Trophoblast cell (in vitro differentiated cells and primary cell): ENCODE data around the gene SAPCD2. TPM values are rescaled to one million over a fixed set of nuclear protein-coding genes. Genes with fewer than 3 reads are reported as not detected.
A peak's percentile ranks its signal among the peaks of the same experiment; 100 is the strongest.
"Not testable (repeated sequence)": the region's sequence is repeated elsewhere in the genome, so short reads cannot be mapped to it uniquely, and the experiment has no call there.

Experiments
- DNase-seq, 2 donors: peaks; one replicate each; pipeline ENCODE4 v3.0.0-alpha.2; 2016
- H2AFZ ChIP-seq: 2 replicates; pipeline ENCODE4 v1.6.1; 2013; ENCODE audit warnings: low read length, moderate library complexity, mild to moderate bottlenecking; ENCODE audit not compliant: insufficient read depth, poor library complexity
- H2AK5ac ChIP-seq: 2 replicates; pipeline ENCODE4 v1.6.1; 2013; ENCODE audit warnings: mild to moderate bottlenecking, low read length
- H2BK120ac ChIP-seq: 2 replicates; pipeline ENCODE4 v1.6.1; 2013; ENCODE audit warnings: low read length, mild to moderate bottlenecking, moderate library complexity; ENCODE audit not compliant: insufficient read depth, poor library complexity
- H2BK12ac ChIP-seq: 2 replicates; pipeline ENCODE4 v1.6.1; 2013; ENCODE audit warnings: mild to moderate bottlenecking, low read length, moderate library complexity
- H2BK5ac ChIP-seq: 2 replicates; pipeline ENCODE4 v1.6.1; 2013; ENCODE audit warnings: low read length, low read depth, moderate library complexity, mild to moderate bottlenecking; ENCODE audit not compliant: poor library complexity
- H3K14ac ChIP-seq: 2 replicates; pipeline ENCODE4 v1.6.1; 2013; ENCODE audit warnings: mild to moderate bottlenecking, low read length
- H3K18ac ChIP-seq: 2 replicates; pipeline ENCODE4 v1.6.1; 2013; ENCODE audit warnings: mild to moderate bottlenecking, low read length
- H3K23ac ChIP-seq: 2 replicates; pipeline ENCODE4 v1.6.1; 2013; ENCODE audit warnings: low read length
- H3K27ac ChIP-seq: 2 replicates; pipeline ENCODE4 v1.5.1; 2013; ENCODE audit warnings: low read depth, mild to moderate bottlenecking, inconsistent platforms, low read length, moderate library complexity
- H3K27me3 ChIP-seq: 2 replicates; pipeline ENCODE4 v1.6.1; 2013; ENCODE audit warnings: inconsistent platforms, mild to moderate bottlenecking, low read length, moderate library complexity; ENCODE audit not compliant: insufficient read depth
- H3K36me3 ChIP-seq, 2 experiments: 1 replicate in 1 of 2; 2 replicates in 1 of 2; pipeline ENCODE4 v1.6.1; 2013; ENCODE audit warnings: low read length in 2 of 2, mild to moderate bottlenecking in 2 of 2, moderate library complexity in 1 of 2; ENCODE audit not compliant: insufficient read depth in 2 of 2, control insufficient read depth in 1 of 2
- H3K4ac ChIP-seq: 2 replicates; pipeline ENCODE4 v1.6.1; 2013; ENCODE audit warnings: low read depth, mild to moderate bottlenecking, low read length, moderate library complexity
- H3K4me1 ChIP-seq, 2 experiments: 1 replicate in 1 of 2; 2 replicates in 1 of 2; pipeline ENCODE4 v1.6.1; 2013; ENCODE audit warnings: low read length in 2 of 2, mild to moderate bottlenecking in 2 of 2, moderate library complexity in 1 of 2; ENCODE audit not compliant: insufficient read depth in 2 of 2, control insufficient read depth in 1 of 2
- H3K4me2 ChIP-seq: 2 replicates; pipeline ENCODE4 v1.6.1; 2013; ENCODE audit warnings: inconsistent platforms, mild to moderate bottlenecking, low read length, moderate library complexity
- H3K4me3 ChIP-seq: 2 replicates; pipeline ENCODE4 v1.5.1; 2013; ENCODE audit warnings: mild to moderate bottlenecking, low read depth, low read length, inconsistent platforms
- H3K79me1 ChIP-seq: one replicate; pipeline ENCODE4 v1.6.1; 2013; ENCODE audit warnings: low read length
- H3K79me2 ChIP-seq: 2 replicates; pipeline ENCODE4 v1.6.1; 2013; ENCODE audit warnings: low read length, mild to moderate bottlenecking; ENCODE audit not compliant: control insufficient read depth, insufficient read depth, poor library complexity
- H3K9ac ChIP-seq: 2 replicates; pipeline ENCODE4 v1.6.1; 2013; ENCODE audit warnings: mild to moderate bottlenecking, low read length
- H3K9me3 ChIP-seq: 2 replicates; pipeline ENCODE4 v1.6.1; 2013; ENCODE audit warnings: low read depth, mild to moderate bottlenecking, control low read depth, inconsistent platforms, low read length; ENCODE audit not compliant: insufficient read depth
- H4K12ac ChIP-seq: 2 replicates; pipeline ENCODE4 v1.6.1; 2013; ENCODE audit warnings: low read depth, mild to moderate bottlenecking, low read length, moderate library complexity
- H4K8ac ChIP-seq: 2 replicates; pipeline ENCODE4 v1.6.1; 2013; ENCODE audit warnings: low read depth, mild to moderate bottlenecking, low read length, moderate library complexity
- H4K91ac ChIP-seq: one replicate; pipeline ENCODE4 v1.6.1; 2013; ENCODE audit warnings: low read depth, mild to moderate bottlenecking, low read length, moderate library complexity
- WGBS: extraction: QIAGEN DNeasy Blood & Tissue Kit; methylation state at CpG from one replicate; pipeline ENCODE4 v1.1.7; 2013; ENCODE audit warnings: missing lambda C conversion rate; ENCODE audit not compliant: insufficient read length, insufficient coverage; ENCODE audit errors: extremely low coverage; 5-methylcytosine and 5-hydroxymethylcytosine counted together
- polyA plus RNA-seq: library from polyadenylated mRNA; stranded (reverse); fragments of 200-250 nt; gene quantifications from 2 replicates; pipeline ENCODE4 v1.2.3, GENCODE V29; 2013

Gene SAPCD2
- polyA plus RNA-seq: 9.0 and 9.1 TPM in 2 replicates

GRCh38 chr9:137070201-137070905 lies at the start of gene SAPCD2:
Gene SAPCD2, minus strand, starts transcription at chr9:137070557. Its CDS starts 97 bp downstream, at chr9:137070460.
- Histone ChIP-seq H3K79me1 (peaks cover 2% of the 10 kb centered on the region), H3K36me3 (peaks cover 0 to 2% of the 10 kb centered on the region in 2 experiments), H3K79me2 (no peaks in the 10 kb centered on the region), H4K12ac (peak within 1 kb of the TSS; percentile 56), H3K27me3 (no peaks in the 10 kb centered on the region), H2BK5ac (no peak within 1 kb of the TSS), H3K4ac (no peak within 1 kb of the TSS), H3K27ac (no peak within 1 kb of the TSS), H2AFZ (peak within 1 kb of the TSS; percentile 74), H3K4me2 (peak within 1 kb of the TSS; percentile 82), H3K4me1 (peaks cover 10 to 18% of the 10 kb centered on the region in 2 experiments), H3K4me3 (peak within 1 kb of the TSS; percentile 74), H3K9ac (no peak within 1 kb of the TSS), H3K14ac (peak within 1 kb of the TSS; percentile 16), H3K23ac (no peak within 1 kb of the TSS), H3K9me3 (no peaks in the 10 kb centered on the region), H2AK5ac (no peak within 1 kb of the TSS), H3K18ac (peak within 1 kb of the TSS; percentile 32), H4K8ac (peak within 1 kb of the TSS; percentile 64), H4K91ac (peak within 1 kb of the TSS; percentile 58), H2BK120ac (no peak within 1 kb of the TSS), H2BK12ac (peak within 1 kb of the TSS; percentile 14)
- WGBS: no CpG with 5 or more reads among the region's 74 CpGs
- DNase-seq: peak; percentile 89 to 92

- not testable (repeated sequence) for H3K9me3 ChIP-seq, H2BK12ac ChIP-seq, H2BK5ac ChIP-seq, H3K18ac ChIP-seq, H3K4ac ChIP-seq, H3K4me3 ChIP-seq, H4K8ac ChIP-seq, H3K23ac ChIP-seq, H3K14ac ChIP-seq, H2AFZ ChIP-seq, H3K4me2 ChIP-seq, H4K12ac ChIP-seq, H3K79me1 ChIP-seq, H2BK120ac ChIP-seq, H3K9ac ChIP-seq, H2AK5ac ChIP-seq, H3K36me3 ChIP-seq, H3K27ac ChIP-seq, H4K91ac ChIP-seq, H3K79me2 ChIP-seq, H3K4me1 ChIP-seq
- WGBS: no CpG with 5 or more reads among the region's 12 CpGs
- peak; percentile 48 to 57 for DNase-seq
- H3K27me3 ChIP-seq: peaks cover 24% of the 10 kb centered on the region
Observed at GRCh38 chr9:137118092-137118603, 47.8 kb upstream of the SAPCD2 start.

- no peak overlapping the region for H3K4ac ChIP-seq
- WGBS: no CpG with 5 or more reads among the region's 15 CpGs
Observed at GRCh38 chr9:137117269-137117731, 46.9 kb upstream of the SAPCD2 start.

GRCh38 chr9:137116728-137117127 lies 46.4 kb upstream of the SAPCD2 start:
- no CpG with 5 or more reads among the region's 17 CpGs for WGBS
- H2AFZ ChIP-seq: no peak overlapping the region
- no peak overlapping the region for H4K91ac ChIP-seq
- peak; percentile 95 to 97 for DNase-seq
- no peak overlapping the region for H2BK120ac ChIP-seq
- peaks cover 24% of the 10 kb centered on the region for H3K27me3 ChIP-seq
- no peaks in the 10 kb centered on the region for H3K79me1 ChIP-seq
- no peaks in the 10 kb centered on the region for H3K36me3 ChIP-seq
- no peak overlapping the region for H3K18ac ChIP-seq
- H3K4me3 ChIP-seq: no peak overlapping the region
- H3K9ac ChIP-seq: no peak overlapping the region
- H3K4me1 ChIP-seq: no peaks in the 10 kb centered on the region
- H4K12ac ChIP-seq: no peak overlapping the region
- H3K79me2 ChIP-seq: no peaks in the 10 kb centered on the region
- H2BK5ac ChIP-seq: no peak overlapping the region
- no peak overlapping the region for H3K14ac ChIP-seq
- H3K23ac ChIP-seq: no peak overlapping the region
- no peaks in the 10 kb centered on the region for H3K9me3 ChIP-seq
- no peak overlapping the region for H3K4me2 ChIP-seq
- H2BK12ac ChIP-seq: no peak overlapping the region
- no peak overlapping the region for H2AK5ac ChIP-seq
- H3K4ac ChIP-seq: no peak overlapping the region
- H3K27ac ChIP-seq: no peak overlapping the region
- no peak overlapping the region for H4K8ac ChIP-seq

More at GRCh38 chr9:137117269-137117731, 46.9 kb upstream of the SAPCD2 start:
- Histone ChIP-seq H4K12ac (no peak overlapping the region), H3K79me2 (no peaks in the 10 kb centered on the region), H3K36me3 (no peaks in the 10 kb centered on the region), H3K4me3 (no peak overlapping the region), H3K23ac (no peak overlapping the region), H3K18ac (no peak overlapping the region), H2BK12ac (no peak overlapping the region), H4K8ac (no peak overlapping the region), H2BK120ac (no peak overlapping the region), H3K14ac (no peak overlapping the region), H3K79me1 (no peaks in the 10 kb centered on the region), H4K91ac (no peak overlapping the region), H3K4me1 (no peaks in the 10 kb centered on the region), H2BK5ac (no peak overlapping the region), H3K9ac (no peak overlapping the region), H3K27me3 (peaks cover 24% of the 10 kb centered on the region), H3K4me2 (no peak overlapping the region), H2AFZ (no peak overlapping the region), H3K9me3 (no peaks in the 10 kb centered on the region), H3K27ac (no peak overlapping the region), H2AK5ac (no peak overlapping the region)
- no peak for DNase-seq
